GM19463 (cell line): ENCODE results near the gene CDH20.

ENCODE experiments used
- ATAC-seq: cut with Tn5 transposase; IDR thresholded peaks from one replicate; pipeline ENCODE4 v1.9.1; 2021; ENCODE audit warnings: mild to moderate bottlenecking, moderate library complexity; ENCODE audit not compliant: unreplicated experiment

The CDH20 gene

GRCh38 chr18:61503688-61504087 is 170.5 kb downstream of the CDH20 start:
- ATAC-seq, result no peak

DNA sequence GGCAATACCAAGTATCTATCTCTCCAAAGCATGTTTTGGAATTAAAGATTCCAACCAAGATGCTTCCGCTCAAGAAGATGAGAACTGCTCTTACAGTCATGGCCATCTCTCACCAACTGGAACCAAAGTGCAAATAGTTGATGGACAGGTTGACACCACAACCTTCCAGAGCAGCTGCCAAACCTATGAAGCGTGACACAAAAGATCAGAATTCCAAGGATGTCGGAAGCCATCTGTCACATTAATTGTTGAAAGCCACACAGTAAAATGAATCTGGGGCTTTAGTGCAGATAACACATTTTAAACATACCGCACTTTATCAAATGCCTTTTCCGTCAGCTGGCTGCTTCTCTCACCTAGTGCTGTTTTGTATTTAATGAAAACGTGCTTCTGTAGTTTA is 195.7 kb downstream of the CDH20 start:
- no peak for ATAC-seq

GRCh38 chr18:61530681-61531080 is 197.5 kb downstream of the CDH20 start:
- ATAC-seq, result no peak

- no peak for ATAC-seq
These were observed 198.0 kb downstream of the CDH20 start for GRCh38 chr18:61531182-61531581.

DNA sequence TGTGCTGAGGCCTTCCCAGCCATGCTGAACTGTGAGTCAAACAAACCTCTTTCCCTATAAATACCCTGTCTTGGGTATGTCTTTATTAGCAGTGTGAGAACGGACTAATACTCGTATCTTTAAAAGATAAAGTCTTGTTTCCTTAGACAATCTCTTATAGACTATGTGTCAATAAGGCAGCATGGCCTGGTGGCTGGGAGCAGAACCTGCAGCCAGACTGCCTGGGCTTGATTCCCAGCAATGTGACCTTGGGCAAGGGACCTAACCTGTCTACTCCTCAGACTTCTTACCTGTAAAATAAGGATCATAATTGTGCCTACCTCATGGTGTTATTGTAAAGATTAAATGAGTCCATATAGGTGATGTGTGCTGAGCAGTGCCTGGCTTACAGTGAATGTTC is 198.7 kb downstream of the CDH20 start:
- no peak for ATAC-seq

- ATAC-seq, result no peak
These were observed 202.2 kb downstream of the CDH20 start for GRCh38 chr18:61535401-61535800.

DNA sequence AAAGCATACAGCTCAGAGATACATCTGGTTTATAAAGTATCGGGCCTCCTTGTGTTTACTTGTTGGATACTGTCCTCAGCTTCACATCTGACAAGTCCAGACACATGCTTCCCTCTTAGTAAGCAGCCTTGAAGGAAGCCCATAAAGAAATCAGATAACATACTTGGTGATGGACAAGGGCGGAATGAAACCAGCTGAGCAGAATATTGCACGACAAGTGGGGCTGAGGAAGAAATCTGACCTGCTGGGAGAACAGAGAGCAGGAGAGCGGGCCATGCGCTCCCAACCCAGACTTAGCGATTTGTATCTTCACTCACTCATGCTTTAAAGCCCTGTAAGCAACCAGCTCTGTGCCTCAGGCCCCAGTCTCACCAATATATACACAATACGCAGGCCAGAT is 208.4 kb downstream of the CDH20 start:
- ATAC-seq, result no peak

- no peak for ATAC-seq
These were observed 209.4 kb downstream of the CDH20 start for GRCh38 chr18:61542596-61542995.

DNA sequence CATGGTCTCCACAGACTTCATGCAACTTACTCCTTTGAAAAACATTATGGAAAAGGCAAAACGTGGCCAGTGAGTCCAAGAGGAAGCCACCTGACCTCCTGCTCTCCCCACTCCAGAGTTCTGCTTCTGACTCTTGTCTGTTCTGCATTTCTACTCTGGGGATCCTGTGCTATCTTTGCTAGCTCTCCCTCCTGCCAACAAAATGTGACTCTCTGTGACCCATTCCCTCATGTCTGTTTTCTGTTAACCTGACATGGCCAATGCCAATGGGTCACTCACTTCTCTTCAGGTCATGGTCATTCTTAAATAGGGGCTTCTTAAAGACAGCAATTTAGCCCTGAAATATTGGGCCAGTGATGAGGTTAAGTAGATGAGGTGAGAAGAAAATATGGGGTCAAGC is 210.3 kb downstream of the CDH20 start:
- ATAC-seq, result no peak

- no peak for ATAC-seq
These were observed 210.9 kb downstream of the CDH20 start for GRCh38 chr18:61544178-61544577.

DNA sequence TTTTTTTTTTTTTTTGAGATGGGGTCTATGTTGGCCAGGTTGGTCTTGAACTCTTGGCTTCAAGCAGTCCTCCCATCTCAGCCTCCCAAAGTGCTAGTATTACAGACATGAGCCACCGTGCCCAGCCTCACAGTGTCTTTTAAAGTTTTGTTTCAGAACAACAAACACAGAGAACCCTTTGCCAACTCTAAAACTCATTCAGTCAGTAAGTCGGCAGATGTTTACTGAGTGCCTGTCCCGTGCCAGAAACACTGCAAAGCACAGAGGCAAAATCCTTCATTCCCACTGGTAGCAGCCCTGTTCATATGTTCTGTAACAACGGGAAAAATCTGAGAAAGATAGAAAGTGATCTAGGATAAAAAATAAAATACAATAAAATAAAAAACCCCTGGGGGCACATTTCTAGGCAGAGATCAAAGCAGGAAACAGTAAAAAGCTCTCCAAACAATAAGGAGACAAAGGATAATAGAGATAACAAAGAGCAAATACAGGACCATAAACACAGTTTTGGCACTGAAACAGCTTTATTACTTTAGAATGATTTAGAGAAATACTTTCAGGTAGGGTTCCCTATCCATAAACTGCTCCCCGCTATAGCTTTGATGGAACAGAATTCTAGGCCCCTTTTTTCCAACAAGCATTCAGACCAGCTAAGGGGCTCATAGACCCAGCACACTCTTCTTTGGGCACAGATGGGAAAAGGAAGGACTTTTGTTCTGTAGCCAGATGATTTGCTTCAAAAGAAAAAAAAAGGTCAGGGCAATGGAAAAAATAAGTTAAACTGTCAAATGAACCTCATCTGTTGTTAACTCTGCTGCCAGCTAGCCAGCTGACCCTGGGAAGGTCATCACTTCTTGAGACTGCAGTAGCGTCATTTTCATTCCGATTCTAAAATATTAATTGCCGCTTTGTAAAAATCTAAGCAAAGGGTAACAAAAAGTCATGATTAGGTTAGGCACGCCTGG is 212.3 kb downstream of the CDH20 start:
- no peak for ATAC-seq

GRCh38 chr18:61546590-61546989 is 213.4 kb downstream of the CDH20 start:
- no peak for ATAC-seq

GRCh38 chr18:61549416-61549815 is 216.2 kb downstream of the CDH20 start:
- no peak for ATAC-seq

DNA sequence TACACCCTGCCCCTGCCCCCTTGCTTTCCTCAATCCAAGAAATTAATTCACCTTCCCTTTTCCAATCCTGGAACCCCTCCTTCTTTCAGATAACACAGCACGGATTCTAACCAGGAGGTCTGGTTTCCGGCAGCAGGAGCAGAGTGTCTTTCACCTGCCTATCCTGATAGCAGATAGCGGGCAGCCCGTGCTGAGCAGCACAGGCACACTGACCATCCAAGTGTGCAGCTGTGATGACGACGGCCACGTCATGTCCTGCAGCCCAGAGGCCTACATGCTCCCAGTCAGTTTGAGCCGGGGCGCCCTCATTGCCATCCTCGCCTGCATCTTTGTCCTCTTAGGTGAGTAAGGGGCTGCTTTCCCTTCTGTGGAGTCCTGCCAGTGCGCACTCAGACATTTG is 216.7 kb downstream of the CDH20 start:
- ATAC-seq, result no peak

- ATAC-seq, result no peak
These were observed 218.4 kb downstream of the CDH20 start for GRCh38 chr18:61551586-61551985.

DNA sequence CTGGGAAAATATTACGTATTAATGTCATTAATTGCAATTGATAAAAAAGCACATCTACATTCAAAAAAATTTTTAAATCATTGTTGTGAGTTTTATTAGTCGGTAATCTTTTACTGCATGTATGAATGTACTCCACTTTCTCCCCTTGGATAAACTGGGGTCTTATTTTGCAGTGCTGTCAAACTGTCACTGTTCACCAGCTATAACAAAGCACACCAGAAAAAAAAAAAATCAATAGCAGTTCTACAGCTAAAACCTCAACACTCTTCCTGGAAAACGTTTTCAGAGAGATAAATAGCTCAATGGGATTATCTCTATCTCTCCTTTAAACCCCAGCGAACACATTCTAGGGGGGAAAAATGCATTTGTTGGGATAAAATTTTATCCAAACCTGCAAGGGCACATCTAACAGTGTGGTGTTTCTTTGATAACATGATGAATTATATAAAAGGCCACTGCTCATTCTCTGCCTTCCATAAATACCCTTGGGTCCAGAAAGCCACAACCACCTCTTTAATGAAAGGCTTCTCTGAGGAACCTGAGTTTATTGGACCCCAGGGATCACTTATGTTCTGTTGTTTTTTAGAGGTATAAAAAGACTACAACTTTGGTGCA is 219.9 kb downstream of the CDH20 start:
- ATAC-seq, result no peak

- ATAC-seq, result no peak
These were observed 221.0 kb downstream of the CDH20 start for GRCh38 chr18:61554117-61554776.

DNA sequence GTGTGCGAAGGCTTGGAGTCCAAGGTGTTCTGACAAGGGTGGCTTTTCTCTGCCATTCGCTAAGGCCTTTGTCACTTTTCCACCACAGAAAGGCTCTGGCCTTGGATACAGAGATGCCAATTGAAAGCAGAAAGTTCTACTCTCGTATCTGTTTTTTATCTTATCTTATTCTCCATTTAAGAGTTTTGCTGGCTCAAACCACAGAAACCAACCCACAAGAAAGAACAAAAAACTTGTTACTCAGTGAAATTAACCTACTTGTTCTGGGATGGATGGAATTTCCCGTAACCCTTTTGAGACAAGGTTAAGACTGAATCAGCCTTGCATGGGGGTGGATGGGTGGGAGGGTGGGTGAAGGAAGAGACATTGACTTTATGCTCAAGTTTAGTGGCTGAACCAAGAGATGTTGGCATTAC is 221.7 kb downstream of the CDH20 start:
- ATAC-seq, result no peak

DNA sequence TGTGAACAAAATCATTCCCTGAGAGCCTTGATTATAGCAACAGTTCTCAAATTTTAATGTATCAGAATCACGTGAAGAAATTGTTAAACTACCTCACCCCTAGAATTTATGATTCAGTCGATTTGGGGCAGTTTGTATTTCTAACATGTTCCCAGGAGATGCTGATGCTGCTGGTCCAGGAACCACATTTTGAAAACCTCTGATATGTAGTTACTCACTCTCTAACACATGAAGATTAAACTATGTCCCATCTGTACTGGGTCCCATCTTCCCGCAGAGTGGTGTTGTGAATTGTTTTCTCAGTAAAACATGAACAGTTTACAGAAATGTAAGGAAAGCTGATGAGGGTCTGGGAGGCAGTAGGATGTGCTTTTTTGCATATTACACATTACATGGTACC is 223.1 kb downstream of the CDH20 start:
- ATAC-seq, result no peak

GRCh38 chr18:61556862-61557261 is 223.6 kb downstream of the CDH20 start:
- no peak for ATAC-seq

GRCh38 chr18:61569176-61569892 is 236.1 kb downstream of the CDH20 start:
- ATAC-seq, result no peak
